Measurements from ENCODE around the gene MROH2B.

MROH2B gene

DNA sequence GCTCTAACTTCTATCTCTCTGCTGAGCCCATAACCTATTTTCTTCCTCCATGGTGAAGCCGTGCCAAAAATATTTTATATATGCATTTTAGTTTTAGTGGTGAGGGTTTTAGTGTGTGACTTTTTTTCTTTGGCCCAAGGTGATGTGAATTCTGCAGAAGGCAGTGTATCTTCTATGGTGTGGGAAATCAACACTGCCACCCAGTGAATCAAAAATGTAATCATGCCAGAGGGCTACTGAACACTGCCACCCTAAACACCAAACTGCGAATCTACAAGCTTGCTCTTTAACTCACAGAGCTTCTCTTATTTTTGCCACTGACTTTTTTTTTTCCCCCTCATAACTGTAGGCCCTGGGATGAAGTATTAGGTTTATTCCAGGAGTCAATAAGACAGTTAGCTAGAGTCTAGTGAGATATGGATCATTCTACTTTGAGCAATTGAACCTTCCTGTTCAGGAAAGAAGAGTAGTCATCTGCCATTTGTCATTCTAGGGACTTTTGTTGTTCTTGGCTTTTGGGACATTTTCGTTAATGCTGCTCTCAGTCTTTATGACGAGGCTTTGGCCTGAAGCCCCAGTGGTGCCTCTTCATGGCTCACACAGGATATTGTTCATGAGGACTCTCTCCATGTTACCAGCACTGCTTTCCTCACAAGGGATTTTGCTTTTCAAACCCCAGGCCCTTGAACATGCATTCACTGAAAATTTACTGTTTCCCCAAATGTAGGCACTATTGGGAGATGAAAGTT lies 108.8 kb downstream of the MROH2B start:
- no peak for DNase-seq

DNA sequence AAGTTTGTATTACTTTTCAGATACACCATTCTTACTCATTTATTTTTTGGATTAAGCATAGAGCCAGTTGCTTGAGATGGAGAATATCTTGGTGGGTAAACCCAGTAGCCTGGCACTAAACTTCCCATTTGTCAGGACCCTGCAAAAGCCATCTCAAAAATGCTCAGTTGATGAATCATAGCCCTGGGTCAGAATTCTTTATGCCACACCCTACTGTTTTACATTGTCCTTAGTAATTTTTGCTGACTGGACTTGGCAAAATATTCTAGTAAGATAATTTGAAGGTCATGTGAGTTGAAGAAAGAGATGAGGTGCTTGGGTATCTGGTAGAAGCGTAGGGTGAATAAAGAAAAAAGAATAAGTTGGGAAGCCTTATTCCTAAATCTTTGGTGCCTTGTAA lies 111.1 kb downstream of the MROH2B start:
- DNase-seq = no peak

DNA sequence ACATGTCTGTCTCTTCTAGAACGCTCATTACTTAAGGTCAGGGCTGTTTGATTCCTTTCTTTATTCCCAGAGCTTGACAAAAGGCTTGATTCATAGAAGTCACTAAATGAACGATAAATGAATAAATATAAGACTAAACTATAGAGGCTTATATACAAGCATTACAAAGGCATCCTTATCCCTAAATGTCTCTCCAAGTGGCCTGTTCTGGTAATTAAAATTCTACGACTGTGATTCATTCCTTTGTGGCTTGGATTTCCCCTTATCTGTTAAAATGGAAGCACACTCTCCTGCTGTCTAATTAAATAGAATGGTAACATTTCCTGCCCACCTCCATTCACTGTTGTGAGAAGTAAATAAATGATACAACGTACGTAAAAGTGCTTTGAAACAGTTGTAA lies 112.3 kb downstream of the MROH2B start:
- DNase-seq = no peak

DNA sequence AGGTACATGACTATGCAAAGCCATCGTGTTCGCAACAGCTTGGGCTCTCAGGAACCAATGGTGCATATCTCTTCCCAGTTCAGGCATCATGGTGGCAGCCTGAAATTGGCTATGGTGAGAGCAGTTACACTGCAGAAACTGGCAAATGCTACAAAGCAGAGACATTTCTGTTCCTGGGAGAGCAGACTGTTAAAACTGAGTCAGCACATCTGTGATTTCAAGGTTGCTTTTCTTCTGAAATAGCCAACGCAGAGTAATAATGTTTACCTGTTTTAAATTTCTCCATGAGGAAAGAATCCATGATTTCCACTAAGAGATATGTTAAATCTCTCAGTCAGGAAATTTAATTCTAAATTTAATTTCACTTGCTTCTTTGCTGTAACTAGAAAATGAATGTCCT lies 114.1 kb downstream of the MROH2B start:
- DNase-seq = no peak

DNA sequence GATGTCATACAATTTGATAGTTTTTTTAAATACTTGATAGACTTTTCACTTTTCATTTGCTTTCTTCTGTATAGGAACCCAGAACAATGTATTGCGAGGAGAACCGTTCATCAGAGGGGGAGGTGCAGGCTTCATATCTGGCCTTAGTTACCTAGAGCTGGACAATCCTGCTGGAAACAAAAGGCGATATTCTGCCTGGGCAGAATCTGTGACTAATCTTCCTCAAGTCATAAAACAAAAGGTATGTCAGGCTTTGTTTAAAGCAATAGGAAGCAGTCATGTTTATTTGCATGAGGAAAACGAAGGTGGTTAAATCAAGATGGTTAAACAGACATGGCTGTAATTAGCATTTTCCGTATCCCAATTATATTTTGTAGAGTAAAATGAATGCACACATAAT lies 115.8 kb downstream of the MROH2B start:
- DNase-seq = no peak

Measured in NCI-H1694 (cell line).